ENCODE results near the gene SYNE1.

DNA sequence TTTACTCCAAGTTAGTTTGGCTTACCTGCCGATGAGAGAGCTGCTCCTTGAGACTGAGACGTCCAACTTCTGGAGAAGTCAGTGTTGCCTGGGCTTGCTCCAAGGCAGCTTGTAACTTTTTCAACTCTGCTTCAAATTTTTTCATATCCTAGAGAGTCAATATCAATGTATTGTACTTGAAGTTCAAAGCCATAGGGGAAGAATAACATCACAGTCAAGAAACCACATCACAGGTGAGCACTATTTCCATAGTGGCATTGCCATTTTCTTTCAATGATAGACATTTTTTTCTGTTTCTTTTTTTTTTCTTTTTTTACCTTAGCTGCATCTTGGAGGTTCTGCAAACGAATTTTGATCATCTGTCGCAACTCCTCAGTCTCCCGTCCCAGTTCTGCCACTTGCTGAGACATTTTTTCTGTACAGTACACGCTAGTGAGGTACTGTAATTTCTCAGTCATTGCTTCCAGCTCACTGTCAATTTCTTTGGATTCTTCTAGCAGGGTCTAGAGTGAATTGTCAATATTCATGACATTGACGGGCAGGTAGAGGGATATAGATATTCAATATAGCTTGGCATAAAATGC, 326.7 kb downstream of the SYNE1 start:
- TF ChIP-seq CTCF (IDR thresholded peaks at IDR 0.05) (no peak), POLR2A (IDR thresholded peaks at IDR 0.05) (no peak)

All from heart left ventricle (tissue), 13 donors.